DOHH2 (cell line): ENCODE measurements around the gene TMEM218.

Source experiments
- CTCF ChIP-seq: fragments of 200-600 bp; sonication (generic); IDR thresholded peaks from one replicate; pipeline ENCODE4 v1.5.1; 2014; ENCODE audit warnings: antibody characterized with exemption, mild to moderate bottlenecking, low read depth, low read length; ENCODE audit not compliant: poor library complexity, severe bottlenecking
- EZH2phosphoT487 ChIP-seq: fragments of 200-600 bp; sonication (generic); IDR thresholded peaks from 2 replicates; pipeline ENCODE4 v1.6.1; 2017; ENCODE audit warnings: borderline replicate concordance, mild to moderate bottlenecking, antibody characterized with exemption, low read length, moderate library complexity, mixed read lengths

GRCh38 chr11:125049164-125049792 is 62.1 kb downstream of the TMEM218 start:
- TF ChIP-seq CTCF (no peak), EZH2phosphoT487 (no peak)
